Astrocyte of the hippocampus (primary cell): ENCODE measurements around the gene LRRC27.

Source experiments
- DNase-seq: peaks from one replicate; pipeline ENCODE4 v3.0.0; 2011; ENCODE audit warnings: low read depth, low spot score

LRRC27 gene

GRCh38 chr10:132301371-132302330 lies 30.3 kb upstream of the LRRC27 start:
- DNase-seq = no peak

GRCh38 chr10:132302421-132303310 lies 29.3 kb upstream of the LRRC27 start:
- DNase-seq = no peak

DNA sequence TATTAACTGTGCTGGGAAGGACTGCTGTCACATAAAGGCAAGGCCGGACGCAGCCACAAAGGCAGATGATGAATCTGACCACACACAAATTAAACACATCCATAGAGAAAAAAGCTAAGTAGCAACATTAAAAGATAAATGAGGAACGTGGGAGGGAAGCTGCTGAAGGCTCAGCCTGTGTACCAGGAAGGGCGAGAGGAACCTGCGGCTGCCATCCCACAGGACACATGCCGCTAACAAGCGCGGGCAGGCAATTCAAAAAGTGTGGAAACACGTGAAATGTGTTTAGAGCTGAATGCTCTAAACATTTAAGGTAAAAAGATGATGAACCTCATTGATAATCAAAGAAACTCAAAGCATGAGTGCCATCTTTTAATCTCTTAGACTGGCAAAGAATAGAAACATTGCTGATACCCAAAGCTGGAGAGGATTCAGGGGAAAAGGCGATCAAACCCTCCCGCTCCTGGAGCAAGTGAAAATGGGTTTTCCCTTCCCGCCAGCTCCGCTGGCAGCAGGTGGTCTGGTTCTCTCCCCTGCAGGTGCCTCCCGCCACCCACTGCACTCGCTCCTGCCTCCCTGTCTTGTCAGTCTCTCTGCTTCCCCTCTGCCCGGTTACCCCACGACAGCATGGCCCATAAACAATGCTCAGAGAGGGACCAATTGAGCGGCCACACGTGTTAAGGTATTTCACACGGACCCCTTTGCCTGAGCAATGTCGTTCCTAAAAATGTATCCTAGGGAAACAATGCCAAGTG lies 28.5 kb upstream of the LRRC27 start:
- DNase-seq = no peak

DNA sequence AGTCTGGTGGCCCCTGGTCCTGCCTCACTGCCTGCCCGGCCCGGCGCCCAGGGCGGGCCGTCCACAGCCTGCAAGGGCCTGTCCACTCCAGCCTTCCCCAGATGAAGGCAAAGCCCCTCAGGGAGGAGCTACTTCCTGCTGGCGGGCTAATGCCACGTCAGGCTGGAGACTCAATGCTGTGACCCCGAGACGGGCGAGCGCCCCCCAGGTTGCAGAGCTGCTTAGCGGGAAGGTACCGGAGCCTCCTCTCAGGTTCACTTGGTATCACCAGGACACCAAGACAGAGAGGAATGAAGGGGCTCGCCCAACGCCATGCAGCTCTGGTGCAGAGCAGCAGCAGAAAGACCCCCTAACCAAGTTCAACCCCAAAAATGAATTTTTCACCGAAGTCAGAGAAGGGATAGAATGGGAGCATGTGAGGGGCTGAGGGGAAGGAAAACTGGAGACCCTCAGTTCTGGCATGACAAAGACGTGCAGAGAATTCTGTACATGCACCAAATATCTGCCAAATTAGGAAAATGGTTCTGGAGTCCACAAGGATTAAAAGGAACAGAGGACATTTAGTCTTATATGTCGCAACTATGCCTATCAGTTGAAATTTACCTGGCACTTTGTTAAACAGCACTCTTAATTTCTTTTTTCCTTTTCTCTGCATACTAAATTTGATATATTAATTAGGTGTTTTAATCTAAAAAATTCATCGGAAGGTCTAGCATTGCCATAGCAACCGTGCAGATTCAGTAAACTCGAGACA lies 27.1 kb upstream of the LRRC27 start:
- no peak for DNase-seq

- DNase-seq = no peak
Measured at GRCh38 chr10:132305654-132306342, 26.2 kb upstream of the LRRC27 start.

DNA sequence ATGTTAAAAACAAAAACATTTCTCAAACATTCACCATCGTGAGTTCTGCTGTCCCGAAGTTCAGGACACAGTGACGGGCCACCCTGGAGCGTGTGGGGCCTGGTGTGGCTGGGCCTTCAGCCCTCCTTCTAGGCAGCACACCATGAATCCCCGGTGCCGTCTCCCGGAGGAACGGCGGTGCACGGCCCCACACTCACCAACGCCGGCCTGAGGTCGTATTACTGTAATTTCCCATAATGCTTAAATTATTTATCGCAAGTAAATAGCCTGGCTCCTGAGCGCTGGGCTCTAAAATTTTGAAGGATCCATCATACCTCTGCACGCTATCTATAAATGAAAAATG lies 25.7 kb upstream of the LRRC27 start:
- no peak for DNase-seq

- DNase-seq = peak; percentile 32
Measured at GRCh38 chr10:132306864-132307751, 24.9 kb upstream of the LRRC27 start.

GRCh38 chr10:132307823-132308586 lies 24.0 kb upstream of the LRRC27 start, which contains the start of gene STK32C:
Gene STK32C (minus strand): TSS chr10:132307950. CDS start chr10:132307833, 117 bp downstream.
- peak; percentile 94 for DNase-seq

- peak; percentile 21 for DNase-seq
Measured at GRCh38 chr10:132308587-132309470, 23.2 kb upstream of the LRRC27 start.

GRCh38 chr10:132309471-132309865 lies 22.5 kb upstream of the LRRC27 start:
- DNase-seq = no peak

- DNase-seq = no peak
Measured at GRCh38 chr10:132309879-132310591, 22.0 kb upstream of the LRRC27 start.

- no peak for DNase-seq
Measured at GRCh38 chr10:132310701-132311337, 21.2 kb upstream of the LRRC27 start.

- DNase-seq = no peak
Measured at GRCh38 chr10:132311338-132311939, 20.6 kb upstream of the LRRC27 start.

GRCh38 chr10:132313305-132313704 lies 18.7 kb upstream of the LRRC27 start:
- no peak for DNase-seq

DNA sequence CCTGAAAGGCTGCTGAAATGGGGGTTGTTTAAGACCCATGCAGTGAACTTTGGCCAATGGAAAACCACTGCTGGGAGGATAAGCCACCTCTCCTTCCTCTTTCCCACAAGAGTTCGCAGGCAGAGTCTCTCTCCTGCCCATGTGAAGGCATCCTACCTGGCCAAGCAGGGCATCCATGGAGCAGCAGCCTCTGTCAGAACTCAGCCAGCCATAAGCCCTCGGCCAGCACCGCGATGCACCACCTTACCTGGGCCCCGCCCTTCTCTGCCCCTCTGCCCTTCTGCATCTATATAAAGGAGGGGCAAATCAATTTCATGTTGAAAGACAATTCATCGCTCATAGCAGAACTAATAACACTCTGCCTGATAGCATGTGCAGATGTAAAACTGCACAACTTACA lies 18.1 kb upstream of the LRRC27 start:
- DNase-seq = no peak

DNA sequence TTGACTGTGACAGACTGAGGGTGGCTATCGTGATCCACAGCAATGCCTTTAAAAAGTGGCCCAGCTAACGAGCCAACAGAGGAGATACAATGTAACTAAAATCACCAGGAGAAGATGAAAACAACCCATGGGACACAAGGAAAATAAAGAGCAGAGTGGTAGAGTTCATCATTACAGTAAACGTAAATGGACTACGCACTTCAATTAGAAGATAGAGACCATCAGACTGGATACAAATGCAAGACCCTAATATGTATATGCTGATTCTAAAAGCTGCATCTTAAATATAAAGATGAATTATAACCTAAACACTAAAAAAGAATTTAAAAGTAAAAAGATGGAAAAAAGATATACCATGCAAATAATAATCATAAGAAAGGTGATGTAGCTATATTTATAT lies 17.7 kb upstream of the LRRC27 start:
- no peak for DNase-seq
